GM23338 (cell line): ENCODE results near the gene ERCC3. TPM values are rescaled to one million over a fixed set of nuclear protein-coding genes. Genes with fewer than 3 reads are reported as not detected.

ENCODE experiments used
- ATAC-seq: fragments of 200-7000 bp; cut with Tn5 transposase; 3 replicates; pipeline ENCODE4 v1.9.1; 2020
- DNase-seq: peaks from one replicate; pipeline ENCODE4 v3.0.0-alpha.2; 2015; ENCODE audit warnings: low spot score
- H2AFZ ChIP-seq: fragments of 200-600 bp; sonication (generic); 2 replicates; pipeline ENCODE4 v1.8.0; 2016; ENCODE audit warnings: antibody characterized with exemption, mild to moderate bottlenecking, moderate library complexity
- H3F3A ChIP-seq: fragments of 200-600 bp; sonication (generic); replicated peaks from 2 replicates; pipeline ENCODE4 v1.8.0; 2017; ENCODE audit warnings: antibody characterized with exemption, mixed run types, low read depth
- H3K27ac ChIP-seq: fragments of 200-600 bp; sonication (generic); 2 replicates; pipeline ENCODE4 v1.6.1; 2016; ENCODE audit warnings: low read depth
- H3K27me3 ChIP-seq: fragments of 200-600 bp; sonication (generic); 2 replicates; pipeline ENCODE4 v1.8.0; 2016; ENCODE audit warnings: mild to moderate bottlenecking, mixed run types, moderate library complexity; ENCODE audit not compliant: insufficient read depth
- H3K36me3 ChIP-seq: fragments of 200-600 bp; sonication (generic); 2 replicates; pipeline ENCODE4 v1.8.0; 2016; ENCODE audit warnings: mild to moderate bottlenecking; ENCODE audit not compliant: insufficient read depth
- H3K4me1 ChIP-seq: fragments of 200-600 bp; sonication (generic); 2 replicates; pipeline ENCODE4 v1.8.0; 2016; ENCODE audit warnings: mild to moderate bottlenecking, moderate library complexity; ENCODE audit not compliant: insufficient read depth
- H3K4me2 ChIP-seq: fragments of 200-600 bp; sonication (generic); 2 replicates; pipeline ENCODE4 v1.7.1; 2017; ENCODE audit warnings: mixed run types
- H3K4me3 ChIP-seq: fragments of 200-600 bp; sonication (generic); 2 replicates; pipeline ENCODE4 v1.6.1; 2016; ENCODE audit warnings: mixed run types
- H3K79me2 ChIP-seq: fragments of 200-600 bp; sonication (generic); replicated peaks from 2 replicates; pipeline ENCODE4 v1.8.0; 2017; ENCODE audit warnings: mild to moderate bottlenecking; ENCODE audit not compliant: insufficient read depth
- H3K9me2 ChIP-seq: fragments of 200-600 bp; sonication (generic); 2 replicates; pipeline ENCODE4 v1.8.0; 2017; ENCODE audit not compliant: insufficient read depth
- H4K20me1 ChIP-seq: fragments of 200-600 bp; sonication (generic); replicated peaks from 2 replicates; pipeline ENCODE4 v1.8.0; 2017; ENCODE audit warnings: mild to moderate bottlenecking; ENCODE audit not compliant: insufficient read depth
- H3K27ac Mint-ChIP-seq: 2 replicates; pipeline ENCODE4 v1.8.0; 2020; ENCODE audit warnings: inconsistent platforms, mild to moderate bottlenecking, moderate library complexity, mixed read lengths
- H3K27me3 Mint-ChIP-seq: 3 replicates; pipeline ENCODE4 v1.8.0; 2022; ENCODE audit warnings: low read depth, mild to moderate bottlenecking, moderate library complexity, mixed read lengths, inconsistent platforms; ENCODE audit not compliant: insufficient read depth, poor library complexity
- H3K36me3 Mint-ChIP-seq: 3 replicates; pipeline ENCODE4 v1.8.0; 2021; ENCODE audit warnings: low read depth, mild to moderate bottlenecking, inconsistent platforms, moderate library complexity, mixed read lengths
- H3K4me1 Mint-ChIP-seq: 3 replicates; pipeline ENCODE4 v1.8.0; 2020; ENCODE audit warnings: mild to moderate bottlenecking, inconsistent platforms, mixed read lengths
- H3K4me3 Mint-ChIP-seq: 3 replicates; pipeline ENCODE4 v1.8.0; 2021; ENCODE audit warnings: moderate library complexity, mild to moderate bottlenecking, inconsistent platforms, mixed read lengths
- H3K9me3 Mint-ChIP-seq: 3 replicates; pipeline ENCODE4 v1.8.0; 2020; ENCODE audit warnings: moderate library complexity, mild to moderate bottlenecking, inconsistent platforms, mixed read lengths
- CREB1 ChIP-seq: fragments of 250-450 bp; sonication (Bioruptor Pico); IDR thresholded peaks from 2 replicates; pipeline ENCODE4 v1.5.0; 2020; ENCODE audit warnings: low read depth, mild to moderate bottlenecking, moderate library complexity
- EZH2 ChIP-seq: fragments of 200-600 bp; sonication (generic); IDR thresholded peaks from one replicate; pipeline ENCODE4 v1.8.0; 2017; ENCODE audit warnings: antibody characterized with exemption, mild to moderate bottlenecking, low read depth; ENCODE audit not compliant: unreplicated experiment
- EZH2phosphoT487 ChIP-seq: fragments of 200-600 bp; sonication (generic); IDR thresholded peaks from one replicate; pipeline ENCODE4 v1.8.1; 2018; ENCODE audit warnings: antibody characterized with exemption; ENCODE audit not compliant: unreplicated experiment
- JUNB ChIP-seq: IDR thresholded peaks from one replicate; pipeline ENCODE4 v1.6.1; 2016; ENCODE audit warnings: antibody characterized with exemption; ENCODE audit not compliant: unreplicated experiment
- POLR2AphosphoS5 ChIP-seq: IDR thresholded peaks from 2 replicates; pipeline ENCODE4 v1.6.1; 2016; ENCODE audit warnings: antibody characterized with exemption, low read depth
- STAT1 ChIP-seq: IDR thresholded peaks from one replicate; pipeline ENCODE4 v1.6.1; 2016; ENCODE audit warnings: antibody characterized with exemption; ENCODE audit not compliant: unreplicated experiment
- ZNF114 ChIP-seq: fragments of 250-450 bp; sonication (Bioruptor Pico); IDR thresholded peaks from 2 replicates; pipeline ENCODE4 v1.5.0; 2020; ENCODE audit warnings: mild to moderate bottlenecking, moderate library complexity
- ZNF331 ChIP-seq: fragments of 250-450 bp; sonication (Bioruptor Pico); IDR thresholded peaks from 2 replicates; pipeline ENCODE4 v1.5.0; 2020; ENCODE audit warnings: low read depth, mild to moderate bottlenecking, moderate library complexity
- polyA plus RNA-seq: library from polyadenylated mRNA; unstranded; fragments of >200 nt; fragmentation: Nextera tagmentation; extraction: Ambion mirVana; gene quantifications from 2 replicates; pipeline ENCODE4 v1.2.1, GENCODE V29; 2016
- total RNA-seq: library from RNA; depleted of rRNA; stranded (reverse); fragments of >200 nt; shearing (Covaris generic); gene quantifications from 2 replicates; pipeline ENCODE4 v1.2.3, GENCODE V29; 2014
- TF ChIP-seq, protein P1 (sequence below), 2 experiments: fragments of 200-600 bp in 1 of 2; sonication (generic) in 1 of 2; conservative IDR thresholded peaks; 2 replicates each; pipeline versions ENCODE4 v1.5.1 to v1.6.1; 2016 to 2017; ENCODE audit warnings: antibody characterized with exemption in 2 of 2, low read depth in 2 of 2, mild to moderate bottlenecking in 2 of 2, moderate library complexity in 1 of 2
- TF ChIP-seq, protein P2 (sequence below): IDR thresholded peaks from one replicate; pipeline ENCODE4 v1.6.1; 2018; ENCODE audit warnings: antibody characterized with exemption; ENCODE audit not compliant: unreplicated experiment
- TF ChIP-seq, protein P3 (sequence below): fragments of 250-450 bp; sonication (Bioruptor Pico); IDR thresholded peaks from 2 replicates; pipeline ENCODE4 v1.5.0; 2020; ENCODE audit warnings: mild to moderate bottlenecking, moderate library complexity
- TF ChIP-seq, protein P4 (sequence below): IDR thresholded peaks from 2 replicates; pipeline ENCODE4 v1.6.1; 2016; ENCODE audit warnings: antibody characterized with exemption

Gene ERCC3
- total and polyA plus RNA-seq, 2 experiments from 2014 or later: 35.1 to 62.7 TPM

DNA sequence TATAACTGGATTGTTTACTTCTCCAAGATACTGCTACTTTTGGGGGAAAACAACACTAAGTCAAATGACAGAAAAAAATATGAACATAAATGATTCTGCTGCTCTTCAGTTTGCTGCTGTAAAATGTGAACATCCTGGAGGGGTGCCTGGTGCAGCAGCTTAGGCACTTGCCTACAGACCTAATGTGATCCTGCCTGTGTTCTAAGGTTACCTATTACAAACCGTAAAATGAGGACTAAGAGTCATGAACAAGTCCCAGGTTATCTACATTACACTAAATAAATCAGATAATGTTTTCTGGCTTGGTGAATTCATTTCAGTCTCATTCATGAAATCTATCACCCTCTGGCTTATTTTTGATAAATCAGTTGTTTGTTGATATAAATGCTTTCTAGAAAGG is 38.4 kb upstream of the ERCC3 start:
- Mint-ChIP-seq H3K9me3 (no peaks in the 10 kb centered on the region), H3K4me1 (no peaks in the 10 kb centered on the region), H3K27me3 (no peaks in the 10 kb centered on the region), H3K4me3 (no peak overlapping the region), H3K36me3 (no peaks in the 10 kb centered on the region; the same call in 2 of the 3 replicates), H3K27ac (no peak overlapping the region)
- H3K79me2 ChIP-seq: no peaks in the 10 kb centered on the region
- no peaks in the 10 kb centered on the region for H3K4me1 ChIP-seq
- no peaks in the 10 kb centered on the region for H3K9me2 ChIP-seq
- no peak overlapping the region for H3K27ac ChIP-seq
- H2AFZ ChIP-seq: no peak overlapping the region
- TF ChIP-seq CREB1: no peak
- no peak for TF ChIP-seq ZNF331 (CRISPR knock-in tag)
- TF ChIP-seq, protein P1, sequence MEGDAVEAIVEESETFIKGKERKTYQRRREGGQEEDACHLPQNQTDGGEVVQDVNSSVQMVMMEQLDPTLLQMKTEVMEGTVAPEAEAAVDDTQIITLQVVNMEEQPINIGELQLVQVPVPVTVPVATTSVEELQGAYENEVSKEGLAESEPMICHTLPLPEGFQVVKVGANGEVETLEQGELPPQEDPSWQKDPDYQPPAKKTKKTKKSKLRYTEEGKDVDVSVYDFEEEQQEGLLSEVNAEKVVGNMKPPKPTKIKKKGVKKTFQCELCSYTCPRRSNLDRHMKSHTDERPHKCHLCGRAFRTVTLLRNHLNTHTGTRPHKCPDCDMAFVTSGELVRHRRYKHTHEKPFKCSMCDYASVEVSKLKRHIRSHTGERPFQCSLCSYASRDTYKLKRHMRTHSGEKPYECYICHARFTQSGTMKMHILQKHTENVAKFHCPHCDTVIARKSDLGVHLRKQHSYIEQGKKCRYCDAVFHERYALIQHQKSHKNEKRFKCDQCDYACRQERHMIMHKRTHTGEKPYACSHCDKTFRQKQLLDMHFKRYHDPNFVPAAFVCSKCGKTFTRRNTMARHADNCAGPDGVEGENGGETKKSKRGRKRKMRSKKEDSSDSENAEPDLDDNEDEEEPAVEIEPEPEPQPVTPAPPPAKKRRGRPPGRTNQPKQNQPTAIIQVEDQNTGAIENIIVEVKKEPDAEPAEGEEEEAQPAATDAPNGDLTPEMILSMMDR (conservative IDR thresholded peaks at IDR 0.05; ENCODE audit: low read depth in 2 of 2): no peak
- TF ChIP-seq, protein P2, sequence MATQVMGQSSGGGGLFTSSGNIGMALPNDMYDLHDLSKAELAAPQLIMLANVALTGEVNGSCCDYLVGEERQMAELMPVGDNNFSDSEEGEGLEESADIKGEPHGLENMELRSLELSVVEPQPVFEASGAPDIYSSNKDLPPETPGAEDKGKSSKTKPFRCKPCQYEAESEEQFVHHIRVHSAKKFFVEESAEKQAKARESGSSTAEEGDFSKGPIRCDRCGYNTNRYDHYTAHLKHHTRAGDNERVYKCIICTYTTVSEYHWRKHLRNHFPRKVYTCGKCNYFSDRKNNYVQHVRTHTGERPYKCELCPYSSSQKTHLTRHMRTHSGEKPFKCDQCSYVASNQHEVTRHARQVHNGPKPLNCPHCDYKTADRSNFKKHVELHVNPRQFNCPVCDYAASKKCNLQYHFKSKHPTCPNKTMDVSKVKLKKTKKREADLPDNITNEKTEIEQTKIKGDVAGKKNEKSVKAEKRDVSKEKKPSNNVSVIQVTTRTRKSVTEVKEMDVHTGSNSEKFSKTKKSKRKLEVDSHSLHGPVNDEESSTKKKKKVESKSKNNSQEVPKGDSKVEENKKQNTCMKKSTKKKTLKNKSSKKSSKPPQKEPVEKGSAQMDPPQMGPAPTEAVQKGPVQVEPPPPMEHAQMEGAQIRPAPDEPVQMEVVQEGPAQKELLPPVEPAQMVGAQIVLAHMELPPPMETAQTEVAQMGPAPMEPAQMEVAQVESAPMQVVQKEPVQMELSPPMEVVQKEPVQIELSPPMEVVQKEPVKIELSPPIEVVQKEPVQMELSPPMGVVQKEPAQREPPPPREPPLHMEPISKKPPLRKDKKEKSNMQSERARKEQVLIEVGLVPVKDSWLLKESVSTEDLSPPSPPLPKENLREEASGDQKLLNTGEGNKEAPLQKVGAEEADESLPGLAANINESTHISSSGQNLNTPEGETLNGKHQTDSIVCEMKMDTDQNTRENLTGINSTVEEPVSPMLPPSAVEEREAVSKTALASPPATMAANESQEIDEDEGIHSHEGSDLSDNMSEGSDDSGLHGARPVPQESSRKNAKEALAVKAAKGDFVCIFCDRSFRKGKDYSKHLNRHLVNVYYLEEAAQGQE: no peak
- TF ChIP-seq STAT1: no peak
- no peak for TF ChIP-seq EZH2phosphoT487
- no peak for TF ChIP-seq EZH2
- TF ChIP-seq, protein P3, sequence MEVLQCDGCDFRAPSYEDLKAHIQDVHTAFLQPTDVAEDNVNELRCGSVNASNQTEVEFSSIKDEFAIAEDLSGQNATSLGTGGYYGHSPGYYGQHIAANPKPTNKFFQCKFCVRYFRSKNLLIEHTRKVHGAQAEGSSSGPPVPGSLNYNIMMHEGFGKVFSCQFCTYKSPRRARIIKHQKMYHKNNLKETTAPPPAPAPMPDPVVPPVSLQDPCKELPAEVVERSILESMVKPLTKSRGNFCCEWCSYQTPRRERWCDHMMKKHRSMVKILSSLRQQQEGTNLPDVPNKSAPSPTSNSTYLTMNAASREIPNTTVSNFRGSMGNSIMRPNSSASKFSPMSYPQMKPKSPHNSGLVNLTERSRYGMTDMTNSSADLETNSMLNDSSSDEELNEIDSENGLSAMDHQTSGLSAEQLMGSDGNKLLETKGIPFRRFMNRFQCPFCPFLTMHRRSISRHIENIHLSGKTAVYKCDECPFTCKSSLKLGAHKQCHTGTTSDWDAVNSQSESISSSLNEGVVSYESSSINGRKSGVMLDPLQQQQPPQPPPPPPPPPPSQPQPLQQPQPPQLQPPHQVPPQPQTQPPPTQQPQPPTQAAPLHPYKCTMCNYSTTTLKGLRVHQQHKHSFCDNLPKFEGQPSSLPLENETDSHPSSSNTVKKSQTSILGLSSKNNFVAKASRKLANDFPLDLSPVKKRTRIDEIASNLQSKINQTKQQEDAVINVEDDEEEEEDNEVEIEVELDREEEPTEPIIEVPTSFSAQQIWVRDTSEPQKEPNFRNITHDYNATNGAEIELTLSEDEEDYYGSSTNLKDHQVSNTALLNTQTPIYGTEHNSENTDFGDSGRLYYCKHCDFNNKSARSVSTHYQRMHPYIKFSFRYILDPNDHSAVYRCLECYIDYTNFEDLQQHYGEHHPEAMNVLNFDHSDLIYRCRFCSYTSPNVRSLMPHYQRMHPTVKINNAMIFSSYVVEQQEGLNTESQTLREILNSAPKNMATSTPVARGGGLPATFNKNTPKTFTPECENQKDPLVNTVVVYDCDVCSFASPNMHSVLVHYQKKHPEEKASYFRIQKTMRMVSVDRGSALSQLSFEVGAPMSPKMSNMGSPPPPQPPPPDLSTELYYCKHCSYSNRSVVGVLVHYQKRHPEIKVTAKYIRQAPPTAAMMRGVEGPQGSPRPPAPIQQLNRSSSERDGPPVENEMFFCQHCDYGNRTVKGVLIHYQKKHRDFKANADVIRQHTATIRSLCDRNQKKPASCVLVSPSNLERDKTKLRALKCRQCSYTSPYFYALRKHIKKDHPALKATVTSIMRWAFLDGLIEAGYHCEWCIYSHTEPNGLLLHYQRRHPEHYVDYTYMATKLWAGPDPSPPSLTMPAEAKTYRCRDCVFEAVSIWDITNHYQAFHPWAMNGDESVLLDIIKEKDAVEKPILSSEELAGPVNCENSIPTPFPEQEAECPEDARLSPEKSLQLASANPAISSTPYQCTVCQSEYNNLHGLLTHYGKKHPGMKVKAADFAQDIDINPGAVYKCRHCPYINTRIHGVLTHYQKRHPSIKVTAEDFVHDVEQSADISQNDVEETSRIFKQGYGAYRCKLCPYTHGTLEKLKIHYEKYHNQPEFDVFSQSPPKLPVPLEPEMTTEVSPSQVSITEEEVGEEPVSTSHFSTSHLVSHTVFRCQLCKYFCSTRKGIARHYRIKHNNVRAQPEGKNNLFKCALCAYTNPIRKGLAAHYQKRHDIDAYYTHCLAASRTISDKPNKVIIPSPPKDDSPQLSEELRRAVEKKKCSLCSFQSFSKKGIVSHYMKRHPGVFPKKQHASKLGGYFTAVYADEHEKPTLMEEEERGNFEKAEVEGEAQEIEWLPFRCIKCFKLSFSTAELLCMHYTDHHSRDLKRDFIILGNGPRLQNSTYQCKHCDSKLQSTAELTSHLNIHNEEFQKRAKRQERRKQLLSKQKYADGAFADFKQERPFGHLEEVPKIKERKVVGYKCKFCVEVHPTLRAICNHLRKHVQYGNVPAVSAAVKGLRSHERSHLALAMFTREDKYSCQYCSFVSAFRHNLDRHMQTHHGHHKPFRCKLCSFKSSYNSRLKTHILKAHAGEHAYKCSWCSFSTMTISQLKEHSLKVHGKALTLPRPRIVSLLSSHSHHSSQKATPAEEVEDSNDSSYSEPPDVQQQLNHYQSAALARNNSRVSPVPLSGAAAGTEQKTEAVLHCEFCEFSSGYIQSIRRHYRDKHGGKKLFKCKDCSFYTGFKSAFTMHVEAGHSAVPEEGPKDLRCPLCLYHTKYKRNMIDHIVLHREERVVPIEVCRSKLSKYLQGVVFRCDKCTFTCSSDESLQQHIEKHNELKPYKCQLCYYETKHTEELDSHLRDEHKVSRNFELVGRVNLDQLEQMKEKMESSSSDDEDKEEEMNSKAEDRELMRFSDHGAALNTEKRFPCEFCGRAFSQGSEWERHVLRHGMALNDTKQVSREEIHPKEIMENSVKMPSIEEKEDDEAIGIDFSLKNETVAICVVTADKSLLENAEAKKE (CRISPR knock-in tag): no peak
- no peak for TF ChIP-seq JUNB
- TF ChIP-seq POLR2AphosphoS5: no peak
- no peak for TF ChIP-seq ZNF114 (CRISPR knock-in tag)
- TF ChIP-seq, protein P4, sequence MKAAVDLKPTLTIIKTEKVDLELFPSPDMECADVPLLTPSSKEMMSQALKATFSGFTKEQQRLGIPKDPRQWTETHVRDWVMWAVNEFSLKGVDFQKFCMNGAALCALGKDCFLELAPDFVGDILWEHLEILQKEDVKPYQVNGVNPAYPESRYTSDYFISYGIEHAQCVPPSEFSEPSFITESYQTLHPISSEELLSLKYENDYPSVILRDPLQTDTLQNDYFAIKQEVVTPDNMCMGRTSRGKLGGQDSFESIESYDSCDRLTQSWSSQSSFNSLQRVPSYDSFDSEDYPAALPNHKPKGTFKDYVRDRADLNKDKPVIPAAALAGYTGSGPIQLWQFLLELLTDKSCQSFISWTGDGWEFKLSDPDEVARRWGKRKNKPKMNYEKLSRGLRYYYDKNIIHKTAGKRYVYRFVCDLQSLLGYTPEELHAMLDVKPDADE: no peak
- H3K4me3 ChIP-seq: no peak overlapping the region
- H3K27me3 ChIP-seq: no peaks in the 10 kb centered on the region
- no peak overlapping the region for H3K4me2 ChIP-seq
- H3K36me3 ChIP-seq: no peaks in the 10 kb centered on the region
- H4K20me1 ChIP-seq: no peaks in the 10 kb centered on the region; the same call in 1 of the 2 replicates
- DNase-seq: no peak
- no peaks in the 10 kb centered on the region; the same call in 1 of the 2 replicates for H3F3A ChIP-seq
- ATAC-seq: no peak
